Activated CD8-positive, alpha-beta memory T cell treated with anti-CD3 and anti-CD28 coated beads, Interleukin-2, amount 10 ng/mL, durations not matched to agents 7 days and 5 days (primary cell): Measurements from ENCODE around the gene PI4KB. TPM values are rescaled to one million over a fixed set of nuclear protein-coding genes. Genes with fewer than 3 reads are reported as not detected.

Experiments used
- ATAC-seq: fragments of 150-1000 bp; cut with Tn5 transposase; one replicate; pipeline ENCODE4 v1.10.0; 2021; ENCODE audit warnings: moderate library complexity
- CTCF ChIA-PET: fragments of 350-600 bp; sonication (Branson Sonifier 250); formaldehyde crosslinking; loops from one replicate; lab custom pipeline; 2021; ENCODE audit warnings: antibody characterized with exemption; lab: Charles Lee
- DNase-seq: peaks from one replicate; pipeline ENCODE4 v3.0.0-alpha.2; 2020
- H3K27ac Mint-ChIP-seq: one replicate; pipeline ENCODE4 v1.8.0; 2021; ENCODE audit warnings: mild to moderate bottlenecking, mixed read lengths
- H3K27me3 Mint-ChIP-seq: one replicate; pipeline ENCODE4 v1.8.0; 2021; ENCODE audit warnings: mixed read lengths
- H3K36me3 Mint-ChIP-seq: one replicate; pipeline ENCODE4 v1.8.0; 2021; ENCODE audit warnings: mild to moderate bottlenecking, mixed read lengths
- H3K4me1 Mint-ChIP-seq: one replicate; pipeline ENCODE4 v1.8.0; 2021; ENCODE audit warnings: mixed read lengths
- H3K4me3 Mint-ChIP-seq: one replicate; pipeline ENCODE4 v1.8.0; 2021; ENCODE audit warnings: mild to moderate bottlenecking, moderate library complexity, mixed read lengths
- H3K9me3 Mint-ChIP-seq: one replicate; pipeline ENCODE4 v1.8.0; 2022; ENCODE audit warnings: low read depth, mixed read lengths
- total RNA-seq, 2 experiments: library from RNA; stranded (reverse); gene quantifications; one replicate each; pipeline ENCODE4 v1.2.3, GENCODE V29; 2021

The PI4KB gene
- 10 to 100 TPM; 68.5 to 73.9 TPM for total RNA-seq

DNA sequence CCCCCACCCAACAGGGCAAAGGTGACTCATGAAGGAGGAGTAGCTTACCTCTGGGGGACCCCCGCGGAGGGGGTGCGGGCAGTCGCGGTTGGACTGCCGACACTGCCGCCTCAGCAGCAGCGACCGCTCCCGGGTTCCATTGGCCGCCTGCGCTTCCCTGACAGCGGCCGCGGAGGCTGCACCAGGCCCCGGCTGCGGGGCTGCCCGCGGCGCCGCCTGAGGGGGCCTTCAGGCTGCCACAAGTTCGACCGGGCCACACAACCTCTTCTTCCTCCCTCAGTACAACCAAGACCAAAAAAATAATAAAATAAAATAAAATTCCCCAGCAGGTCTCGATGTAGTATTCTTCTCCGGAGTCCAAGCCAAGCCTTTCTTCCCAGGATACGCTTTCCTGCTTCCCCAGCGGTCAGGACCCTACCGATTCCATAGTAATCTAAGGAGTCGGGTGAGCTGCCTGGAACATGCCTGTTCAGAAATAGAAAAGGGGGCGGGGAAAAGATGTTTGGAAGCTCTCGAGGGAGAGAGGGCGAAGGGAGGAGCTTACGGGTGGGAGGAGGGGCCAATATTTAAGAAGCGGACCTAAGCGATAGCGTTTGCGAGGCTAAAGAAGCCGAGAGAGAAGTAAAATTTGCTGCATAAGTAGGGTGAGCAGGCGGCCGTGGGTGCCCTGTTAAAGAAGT lies at the start of gene PI4KB:
TSS of gene PI4KB (minus strand) at position 194 of the 680 bp plus-strand sequence. CDS start 10,935 bp downstream, outside the sequence.
- Mint-ChIP-seq H3K4me1 (peaks cover 34% of the 10 kb centered on the region), H3K27ac (peak within 1 kb of the TSS; percentile 93), H3K36me3 (peaks cover 23% of the 10 kb centered on the region), H3K4me3 (peak within 1 kb of the TSS; percentile 91), H3K9me3 (no peaks in the 10 kb centered on the region), H3K27me3 (no peaks in the 10 kb centered on the region)
- ATAC-seq: peak; percentile 94
- peak; percentile 96 for DNase-seq
- CTCF ChIA-PET: interaction anchor here (0.9 to 11.1 kb wide), 11 partner anchors 12 to 76 kb away, joined by 3 to 97 read pairs (median 6); partner anchors contain the start of genes PSMB4 and ZNF687

DNA sequence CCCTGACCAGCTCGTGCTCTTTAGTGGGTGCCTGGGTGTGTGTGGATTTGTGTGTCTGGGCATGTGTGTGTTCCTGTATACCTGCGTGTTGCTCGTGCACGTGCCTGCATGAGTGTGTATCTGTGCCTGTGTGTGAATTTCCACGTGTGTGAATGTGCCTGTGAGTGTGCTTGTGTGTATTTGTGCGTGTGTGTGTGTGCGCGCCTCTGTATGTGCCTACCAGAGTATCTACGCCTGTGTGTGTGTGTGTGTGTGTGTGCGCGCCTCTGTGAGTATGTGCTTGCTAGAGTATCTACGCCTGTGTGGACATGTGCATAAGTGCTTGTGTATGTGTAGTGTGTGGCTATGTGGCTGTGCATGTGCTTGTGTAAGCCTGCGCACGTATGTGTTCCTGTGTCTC lies 46.0 kb upstream of the PI4KB start:
- Mint-ChIP-seq H3K27me3 (peaks cover 8% of the 10 kb centered on the region), H3K36me3 (no peaks in the 10 kb centered on the region), H3K27ac (no peak overlapping the region), H3K4me3 (no peak overlapping the region), H3K9me3 (no peaks in the 10 kb centered on the region), H3K4me1 (no peaks in the 10 kb centered on the region)
- CTCF ChIA-PET: no interaction called here
- DNase-seq: no peak
- ATAC-seq: no peak

DNA sequence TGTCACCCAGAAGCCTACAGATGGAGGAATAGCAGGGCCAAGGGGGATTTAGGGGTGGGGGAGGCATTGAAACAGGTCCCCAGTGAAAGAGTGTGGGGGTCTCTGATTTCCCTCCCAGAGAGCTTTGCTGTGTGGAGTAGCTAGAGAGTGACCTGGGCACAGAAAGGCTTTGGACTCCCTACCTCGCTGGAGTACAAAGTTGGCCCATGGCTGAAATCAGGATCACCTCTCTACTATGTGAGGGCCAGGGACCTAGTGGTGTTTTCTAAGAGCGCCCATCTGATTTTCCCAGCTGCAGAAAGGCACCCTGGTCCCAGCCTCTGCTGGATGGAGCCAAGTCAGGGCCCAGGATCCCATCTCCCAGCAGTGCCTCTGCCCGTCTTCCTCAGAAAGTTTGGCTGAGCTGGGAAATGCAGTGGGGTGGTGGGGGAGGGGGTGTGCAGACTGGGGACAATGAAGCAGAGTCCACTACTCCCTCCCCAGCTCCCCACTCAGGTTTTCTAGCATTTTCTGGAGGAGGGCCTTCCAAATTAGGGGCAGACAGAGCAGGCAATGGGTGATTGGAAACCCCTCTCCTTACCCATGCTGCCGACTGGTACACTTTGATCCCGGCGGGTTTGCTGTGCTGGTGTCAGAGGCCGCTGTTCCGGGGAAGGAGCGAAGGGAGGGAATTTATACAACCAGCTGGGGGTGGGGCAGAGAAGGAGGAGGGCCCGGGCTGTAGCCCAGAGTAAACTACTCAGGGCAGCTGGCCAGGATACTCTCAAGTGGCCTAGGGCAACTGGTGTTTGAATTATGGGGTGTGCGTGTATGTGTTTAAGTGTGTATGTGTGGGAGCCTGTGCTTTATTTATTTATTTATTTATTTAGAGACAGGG lies 45.1 kb upstream of the PI4KB start, which contains the start of gene SELENBP1:
TSS of gene SELENBP1 (minus strand) at position 648 of the 877 bp plus-strand sequence. CDS start at position 584, 64 bp downstream.
- no peaks in the 10 kb centered on the region for H3K4me1 Mint-ChIP-seq
- CTCF ChIA-PET: interaction anchor here (1.4 kb wide), 1 partner anchor 31 kb away, joined by 3 read pairs; no protein-coding TSS in a partner anchor
- H3K9me3 Mint-ChIP-seq: no peaks in the 10 kb centered on the region
- H3K27me3 Mint-ChIP-seq: peaks cover 5% of the 10 kb centered on the region
- no peak for DNase-seq
- no peak within 1 kb of the TSS for H3K4me3 Mint-ChIP-seq
- no peak within 1 kb of the TSS for H3K27ac Mint-ChIP-seq
- no peak for ATAC-seq
- H3K36me3 Mint-ChIP-seq: no peaks in the 10 kb centered on the region

DNA sequence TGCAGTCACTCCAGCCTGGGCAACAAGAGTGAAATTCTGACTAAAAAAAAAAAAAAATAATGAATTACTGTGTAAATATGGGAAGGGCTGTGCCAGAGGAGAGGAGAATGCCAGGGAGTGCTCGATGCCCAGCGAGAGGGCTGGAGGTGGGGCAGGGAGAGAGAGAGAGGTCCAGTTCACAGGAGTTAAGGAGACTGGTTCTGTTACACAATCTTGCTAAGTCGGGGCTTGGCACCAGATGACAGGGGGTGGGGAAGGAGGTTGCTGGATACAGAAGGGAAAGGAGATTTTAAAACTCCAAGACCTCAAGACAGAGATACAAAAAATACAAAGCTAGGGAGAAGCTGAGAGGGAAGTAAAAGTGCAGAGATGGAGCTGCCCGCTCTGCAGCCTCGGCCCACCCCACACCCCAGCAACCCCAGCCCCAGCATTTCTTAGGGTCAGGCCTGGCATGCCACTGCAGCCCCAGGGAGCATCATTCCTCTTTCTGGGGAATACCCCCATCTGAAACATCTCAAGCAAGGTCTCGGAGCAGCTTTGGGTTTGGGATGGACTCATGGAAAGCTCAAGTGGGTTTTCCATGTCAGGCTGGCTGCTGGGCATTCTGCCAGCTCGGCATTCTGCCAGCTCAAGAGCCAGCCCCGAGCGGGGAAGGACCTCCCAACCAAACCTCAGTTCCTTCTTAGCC lies 44.3 kb upstream of the PI4KB start:
- no peak for ATAC-seq
- no peak overlapping the region for H3K27ac Mint-ChIP-seq
- no peak for DNase-seq

DNA sequence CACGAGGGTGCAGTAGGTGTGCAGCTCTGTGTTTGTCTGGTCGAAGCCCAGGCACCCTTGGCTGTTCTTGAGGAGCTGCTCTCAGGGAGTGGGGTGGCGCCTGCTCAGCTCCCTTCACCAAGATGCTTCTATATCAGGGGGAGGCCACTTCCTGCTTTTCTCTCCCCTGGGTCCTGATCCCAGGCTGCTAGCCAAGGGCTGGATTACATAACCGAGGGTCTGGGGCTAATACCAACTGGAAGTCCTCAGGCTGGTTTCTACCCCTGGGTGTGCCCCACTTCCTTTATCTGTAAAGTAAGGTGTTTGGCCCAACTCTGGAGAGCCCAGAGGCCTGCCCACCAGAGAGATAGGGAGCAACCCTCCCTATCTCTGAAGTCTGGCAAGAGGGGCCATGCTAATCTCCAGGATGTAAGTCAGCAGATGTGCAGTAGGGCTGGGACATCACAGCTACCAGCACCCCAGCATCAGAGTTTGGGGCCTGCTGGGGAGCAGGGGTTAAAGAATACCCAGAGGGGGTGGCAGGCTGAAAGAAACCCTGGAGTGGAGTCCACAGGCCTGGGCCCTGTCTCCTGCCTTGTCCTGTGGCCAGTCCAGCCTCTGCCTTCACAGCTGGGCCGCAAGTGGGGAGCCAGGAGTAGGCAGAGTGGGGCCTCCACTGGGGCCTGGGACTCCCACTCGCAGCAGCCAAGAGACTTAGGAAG lies 43.1 kb upstream of the PI4KB start:
- CTCF ChIA-PET: interaction anchor here (1.0 kb wide), 1 partner anchor 30 kb away, joined by 3 read pairs; no protein-coding TSS in a partner anchor
- no peak overlapping the region for H3K27ac Mint-ChIP-seq
- ATAC-seq: no peak

More for the DNA sequence above, 44.3 kb upstream of the PI4KB start:
- H3K4me3 Mint-ChIP-seq: no peak overlapping the region
- CTCF ChIA-PET: interaction anchor here (1.4 kb wide), 1 partner anchor 31 kb away, joined by 3 read pairs; no protein-coding TSS in a partner anchor
- no peaks in the 10 kb centered on the region for H3K4me1 Mint-ChIP-seq
- no peaks in the 10 kb centered on the region for H3K9me3 Mint-ChIP-seq
- H3K27me3 Mint-ChIP-seq: peaks cover 5% of the 10 kb centered on the region
- no peaks in the 10 kb centered on the region for H3K36me3 Mint-ChIP-seq

DNA sequence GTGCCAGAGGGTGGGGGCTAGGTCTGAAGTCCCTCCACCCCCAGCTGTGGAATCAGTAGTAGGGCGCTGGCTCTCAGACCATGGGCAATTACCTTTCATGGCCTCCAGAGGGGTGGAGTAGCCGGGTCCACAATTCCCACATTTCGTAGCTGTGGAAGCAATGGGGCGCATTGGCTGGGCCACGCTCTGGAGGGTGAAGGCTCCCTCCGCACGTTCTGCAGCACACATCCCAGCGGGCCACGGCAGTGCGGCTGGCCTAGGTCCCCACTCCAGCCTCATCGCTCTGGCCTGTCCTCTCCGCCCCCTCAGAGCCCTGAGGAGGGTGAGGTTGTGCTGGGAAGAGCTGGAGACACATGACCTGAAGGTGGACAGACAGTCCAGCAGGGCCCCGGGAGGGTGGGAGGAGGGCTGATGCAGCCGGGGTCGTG lies 42.4 kb upstream of the PI4KB start:
- DNase-seq: no peak
- Mint-ChIP-seq H3K9me3 (no peaks in the 10 kb centered on the region), H3K27ac (no peak overlapping the region), H3K4me3 (no peak overlapping the region), H3K27me3 (no peaks in the 10 kb centered on the region), H3K36me3 (no peaks in the 10 kb centered on the region), H3K4me1 (no peaks in the 10 kb centered on the region)
- CTCF ChIA-PET: interaction anchor here (1.0 to 1.2 kb wide), 2 partner anchors 29 kb away, joined by 3 read pairs; no protein-coding TSS in a partner anchor
- no peak for ATAC-seq

More for the DNA sequence above, 43.1 kb upstream of the PI4KB start:
- DNase-seq: no peak
- Mint-ChIP-seq H3K36me3 (no peaks in the 10 kb centered on the region), H3K27me3 (peaks cover 5% of the 10 kb centered on the region), H3K4me1 (no peaks in the 10 kb centered on the region), H3K4me3 (no peak overlapping the region), H3K9me3 (no peaks in the 10 kb centered on the region)

DNA sequence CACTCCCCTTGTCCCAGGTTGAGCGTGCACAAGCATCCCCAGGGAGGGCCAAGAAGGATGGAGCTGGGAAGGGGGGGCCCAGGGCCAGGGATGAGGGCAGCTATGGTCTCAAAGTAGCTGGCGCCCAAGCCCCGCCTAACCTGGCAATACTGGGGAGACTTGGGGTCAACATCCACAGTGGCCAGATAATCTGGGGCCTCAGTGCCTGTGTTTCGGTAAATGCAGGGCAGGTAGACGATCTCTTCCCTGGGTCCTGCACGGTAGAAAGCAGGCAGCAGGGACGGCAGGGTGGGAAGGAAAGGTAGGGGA lies 42.0 kb upstream of the PI4KB start:
- no peaks in the 10 kb centered on the region for H3K27me3 Mint-ChIP-seq
- no peak overlapping the region for H3K4me3 Mint-ChIP-seq
- H3K36me3 Mint-ChIP-seq: no peaks in the 10 kb centered on the region
- no peaks in the 10 kb centered on the region for H3K9me3 Mint-ChIP-seq
- H3K4me1 Mint-ChIP-seq: no peaks in the 10 kb centered on the region
- H3K27ac Mint-ChIP-seq: no peak overlapping the region
- DNase-seq (no peak), ATAC-seq (no peak)
- CTCF ChIA-PET: interaction anchor here (1.2 kb wide), 1 partner anchor 29 kb away, joined by 3 read pairs; no protein-coding TSS in a partner anchor

DNA sequence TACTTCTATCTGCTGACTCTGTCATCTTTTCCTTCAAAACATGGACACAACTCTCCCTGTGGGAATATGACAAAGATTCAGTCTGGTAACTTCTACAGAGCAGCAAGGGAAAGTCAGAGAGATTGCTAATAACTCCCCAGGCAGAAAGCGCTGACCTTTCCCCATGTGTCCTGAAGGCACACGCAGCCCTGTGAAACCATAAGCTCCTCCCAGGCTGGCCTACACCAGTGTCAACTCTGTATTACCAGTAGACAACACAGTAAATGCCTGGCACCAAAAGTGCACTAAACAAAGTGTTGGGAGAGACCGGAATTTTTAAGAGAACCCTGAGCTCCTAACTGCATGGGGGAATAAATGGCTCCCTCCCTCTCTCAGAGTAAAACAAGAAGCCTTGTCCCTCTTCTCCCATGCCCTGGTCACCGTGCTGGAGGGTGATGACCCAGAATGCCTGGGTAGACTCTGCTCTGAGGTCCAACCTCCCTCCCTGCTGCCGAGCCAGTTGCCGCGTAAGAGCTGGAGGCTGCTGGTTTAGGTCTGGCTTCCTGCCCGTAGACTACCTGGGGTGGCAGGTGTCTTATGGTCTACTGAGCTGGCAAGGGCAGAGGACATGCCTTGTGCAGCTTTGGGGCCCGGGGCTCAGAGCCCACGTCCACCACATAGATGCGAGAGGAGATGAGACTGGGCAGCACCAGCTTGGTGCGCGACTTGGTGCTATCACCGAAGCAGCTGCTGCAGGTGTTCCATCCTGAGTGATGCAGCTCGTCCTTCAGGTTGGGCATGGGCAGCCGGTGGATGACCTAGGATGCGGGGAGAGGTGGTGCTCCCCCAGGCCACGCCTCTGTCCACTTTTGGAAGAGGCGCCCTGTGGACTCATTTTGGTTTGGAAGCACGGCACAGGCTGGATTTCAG lies 41.4 kb upstream of the PI4KB start:
- Mint-ChIP-seq H3K9me3 (peaks cover under 1% of the 10 kb centered on the region), H3K4me3 (no peak overlapping the region), H3K27me3 (no peaks in the 10 kb centered on the region), H3K4me1 (no peaks in the 10 kb centered on the region), H3K36me3 (no peaks in the 10 kb centered on the region), H3K27ac (no peak overlapping the region)
- ATAC-seq (no peak), DNase-seq (no peak)
- CTCF ChIA-PET: interaction anchor here (0.9 to 1.8 kb wide), 4 partner anchors 11 to 72 kb away, joined by 3 to 9 read pairs (median 3); no protein-coding TSS in a partner anchor

DNA sequence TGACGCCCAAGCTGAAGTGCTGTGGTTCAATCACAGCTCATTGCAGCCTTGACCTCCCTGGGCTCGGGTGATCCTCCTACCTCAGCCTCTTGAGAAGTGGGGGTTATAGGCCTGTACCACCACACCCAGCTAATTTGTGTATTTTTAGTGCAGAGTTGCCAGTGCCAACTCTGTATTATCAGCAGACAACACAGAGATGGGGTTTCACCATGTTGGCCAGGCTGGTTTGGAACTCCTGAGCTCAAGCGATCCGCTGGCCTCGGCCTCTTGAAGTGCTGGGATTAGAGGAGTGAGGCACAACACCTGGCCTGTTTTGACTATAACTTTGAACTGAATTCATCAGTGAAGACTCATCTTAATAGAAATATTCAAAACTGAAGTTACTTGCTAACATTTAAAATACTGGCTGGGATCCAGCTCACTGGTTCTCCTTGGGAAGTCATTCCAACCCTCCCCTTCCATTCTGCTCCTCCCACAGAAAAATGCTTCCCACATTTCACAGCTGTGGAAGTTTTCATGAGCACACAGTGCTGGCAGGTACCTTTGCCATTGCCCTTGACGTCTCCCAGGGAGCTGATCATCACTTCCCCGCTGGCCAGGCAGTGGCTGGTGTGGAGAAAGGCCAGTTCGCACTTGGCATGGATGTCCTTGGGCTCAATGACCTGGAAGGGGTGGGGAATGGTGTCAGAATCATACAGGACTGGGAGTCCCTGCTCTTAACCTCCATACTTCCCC lies 40.6 kb upstream of the PI4KB start:
- no peaks in the 10 kb centered on the region for H3K27me3 Mint-ChIP-seq
- DNase-seq (no peak), ATAC-seq (no peak)
- peaks cover 2% of the 10 kb centered on the region for H3K36me3 Mint-ChIP-seq
- H3K4me3 Mint-ChIP-seq: no peak overlapping the region
- peaks cover 4% of the 10 kb centered on the region for H3K9me3 Mint-ChIP-seq
- H3K4me1 Mint-ChIP-seq: no peaks in the 10 kb centered on the region
- CTCF ChIA-PET: interaction anchor here (0.9 to 1.8 kb wide), 3 partner anchors 11 to 71 kb away, joined by 3 to 9 read pairs (median 3); no protein-coding TSS in a partner anchor
- H3K27ac Mint-ChIP-seq: no peak overlapping the region

DNA sequence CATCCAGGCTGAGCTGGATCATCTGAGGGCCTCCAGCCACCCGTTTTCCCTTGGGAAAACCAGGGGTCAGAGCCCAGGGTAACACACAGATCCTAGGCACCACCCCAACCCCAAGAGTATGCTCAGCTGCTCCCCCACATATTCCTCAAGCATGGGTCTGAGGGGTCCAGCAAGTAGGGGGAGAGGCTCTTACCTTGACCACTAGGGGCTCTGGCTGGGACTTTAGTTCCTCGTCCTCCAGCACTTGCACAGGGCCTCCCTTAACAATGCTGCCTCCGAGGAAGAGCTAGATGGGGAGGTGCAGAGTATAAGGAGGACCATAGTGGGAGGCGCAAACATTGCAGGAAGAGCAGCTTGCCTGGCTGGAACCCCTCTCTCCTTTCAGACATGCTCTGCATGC lies 37.8 kb upstream of the PI4KB start:
- H3K36me3 Mint-ChIP-seq: peaks cover 8% of the 10 kb centered on the region
- DNase-seq (no peak), ATAC-seq (no peak)
- no peak overlapping the region for H3K27ac Mint-ChIP-seq
- CTCF ChIA-PET: no interaction called here
- no peaks in the 10 kb centered on the region for H3K4me1 Mint-ChIP-seq
- no peaks in the 10 kb centered on the region for H3K27me3 Mint-ChIP-seq
- no peak overlapping the region for H3K4me3 Mint-ChIP-seq
- peaks cover 13% of the 10 kb centered on the region for H3K9me3 Mint-ChIP-seq
